Liver (tissue), 9 donors: ENCODE data around the gene KCNJ5. TPM values are rescaled to one million over a fixed set of nuclear protein-coding genes. Genes with fewer than 3 reads are reported as not detected.

Source experiments
- DNase-seq: peaks from one replicate; pipeline ENCODE4 v3.0.0-alpha.2; 2017; ENCODE audit warnings: low spot score
- H3K27ac ChIP-seq, 2 donors: one replicate each; pipeline ENCODE4 v1.7.0; 2013; ENCODE audit warnings: inconsistent platforms in 2 of 2, low read length in 2 of 2, control low read depth in 1 of 2, low read depth in 1 of 2, mild to moderate bottlenecking in 1 of 2
- H3K27me3 ChIP-seq, 4 donors: one replicate each; pipeline versions ENCODE4 v1.6.1 to v1.7.0; 2013; ENCODE audit warnings: low read length in 3 of 4, inconsistent platforms in 1 of 4, mild to moderate bottlenecking in 1 of 4, moderate library complexity in 1 of 4; ENCODE audit not compliant: control insufficient read depth in 4 of 4, insufficient read depth in 4 of 4
- H3K36me3 ChIP-seq, 4 donors: one replicate each; pipeline versions ENCODE4 v1.6.1 to v1.7.0; 2013; ENCODE audit warnings: low read length in 3 of 4, mild to moderate bottlenecking in 3 of 4, low read depth in 1 of 4, moderate library complexity in 1 of 4; ENCODE audit not compliant: control insufficient read depth in 4 of 4, insufficient read depth in 3 of 4
- H3K4me1 ChIP-seq, 4 donors: one replicate each; pipeline versions ENCODE4 v1.6.1 to v1.7.0; 2013; ENCODE audit warnings: low read length in 3 of 4, mild to moderate bottlenecking in 3 of 4, moderate library complexity in 1 of 4; ENCODE audit not compliant: control insufficient read depth in 4 of 4, insufficient read depth in 4 of 4
- H3K4me3 ChIP-seq, 3 donors: one replicate each; pipeline versions ENCODE4 v1.6.1 to v1.7.0; 2013; ENCODE audit warnings: low read length in 3 of 3, control low read depth in 1 of 3, low read depth in 1 of 3, mild to moderate bottlenecking in 1 of 3
- H3K9ac ChIP-seq, 2 donors: one replicate each; pipeline ENCODE4 v1.7.0; 2013; ENCODE audit warnings: low read length in 2 of 2, mild to moderate bottlenecking in 2 of 2, moderate library complexity in 2 of 2, control low read depth in 1 of 2, low read depth in 1 of 2
- H3K9me3 ChIP-seq, 4 donors: one replicate each; pipeline versions ENCODE4 v1.6.1 to v1.7.0; 2013; ENCODE audit warnings: low read length in 3 of 4; ENCODE audit not compliant: control insufficient read depth in 4 of 4
- EGR1 ChIP-seq, 2 donors: IDR thresholded peaks; 2 replicates each; pipeline ENCODE4 v1.6.1; 2016 to 2018; ENCODE audit warnings: antibody characterized with exemption in 2 of 2, low read depth in 2 of 2
- FOXA1 ChIP-seq: IDR thresholded peaks from 2 replicates; pipeline ENCODE4 v1.6.1; 2016; ENCODE audit warnings: antibody characterized with exemption
- FOXA2 ChIP-seq: IDR thresholded peaks from 2 replicates; pipeline ENCODE4 v1.6.1; 2016; ENCODE audit warnings: antibody characterized with exemption
- GABPA ChIP-seq, 2 donors: IDR thresholded peaks in 1 of 2; conservative IDR thresholded peaks in 1 of 2; 2 replicates each; pipeline ENCODE4 v1.6.1; 2016; ENCODE audit warnings: antibody characterized with exemption in 2 of 2, mild to moderate bottlenecking in 1 of 2, moderate library complexity in 1 of 2
- HNF4A ChIP-seq, 2 donors: conservative IDR thresholded peaks; 2 replicates each; pipeline ENCODE4 v1.6.1; 2016; ENCODE audit warnings: antibody characterized with exemption in 2 of 2, mild to moderate bottlenecking in 2 of 2
- HNF4G ChIP-seq: IDR thresholded peaks from 2 replicates; pipeline ENCODE4 v1.6.1; 2016; ENCODE audit warnings: antibody characterized with exemption
- JUND ChIP-seq, 2 donors: IDR thresholded peaks; 2 replicates each; pipeline ENCODE4 v1.6.1; 2016; ENCODE audit warnings: antibody characterized with exemption in 2 of 2
- NR2F2 ChIP-seq: IDR thresholded peaks from 2 replicates; pipeline ENCODE4 v1.6.1; 2016; ENCODE audit warnings: antibody characterized with exemption
- RAD21 ChIP-seq, 2 donors: IDR thresholded peaks; 2 replicates each; pipeline ENCODE4 v1.6.1; 2016; ENCODE audit warnings: antibody characterized with exemption in 2 of 2, mild to moderate bottlenecking in 2 of 2
- RXRA ChIP-seq, 2 donors: IDR thresholded peaks; 2 replicates each; pipeline ENCODE4 v1.6.1; 2017 to 2018; ENCODE audit warnings: antibody characterized with exemption in 2 of 2, mild to moderate bottlenecking in 1 of 2
- SP1 ChIP-seq: IDR thresholded peaks from 2 replicates; pipeline ENCODE4 v1.6.1; 2018; ENCODE audit warnings: antibody characterized with exemption, mild to moderate bottlenecking
- TAF1 ChIP-seq: conservative IDR thresholded peaks from 2 replicates; pipeline ENCODE4 v1.6.1; 2016; ENCODE audit warnings: antibody characterized with exemption, mild to moderate bottlenecking
- YY1 ChIP-seq: IDR thresholded peaks from 2 replicates; pipeline ENCODE4 v1.6.1; 2016; ENCODE audit warnings: antibody characterized with exemption, mild to moderate bottlenecking
- WGBS: extraction: QIAGEN DNeasy Blood & Tissue Kit; methylation state at CpG from one replicate; pipeline ENCODE4 v1.1.7; 2013; 5-methylcytosine and 5-hydroxymethylcytosine counted together
- polyA plus RNA-seq, 2 donors: library from polyadenylated mRNA; stranded (reverse) in 1 of 2; unstranded in 1 of 2; fragments of 200-250 nt in 1 of 2; fragments of >200 nt in 1 of 2; fragmentation: Nextera tagmentation in 1 of 2; extraction: Ambion mirVana in 1 of 2; gene quantifications; one replicate each; pipeline versions ENCODE4 v1.2.1 to v1.2.3, GENCODE V29; 2013 to 2015
- total RNA-seq, 2 donors: library from RNA; depleted of rRNA; stranded (reverse); fragments of >200 nt; gene quantifications; one replicate each; pipeline ENCODE4 v1.2.3, GENCODE V29; 2014
- TF ChIP-seq, protein P1 (sequence below): IDR thresholded peaks from 2 replicates; pipeline ENCODE4 v1.6.1; 2016; ENCODE audit warnings: antibody characterized with exemption
- TF ChIP-seq, protein P2 (sequence below): fragments of 150-350 bp; IDR thresholded peaks from 2 replicates; pipeline ENCODE4 v1.5.1; 2017; ENCODE audit warnings: improper control_type of control experiment, low read depth, low read length; ENCODE audit not compliant: missing input control
- TF ChIP-seq, protein P3 (sequence below): IDR thresholded peaks from 2 replicates; pipeline ENCODE4 v1.6.1; 2016; ENCODE audit warnings: antibody characterized with exemption
- TF ChIP-seq, protein P4 (sequence below): IDR thresholded peaks from 2 replicates; pipeline ENCODE4 v1.6.1; 2016; ENCODE audit warnings: antibody characterized with exemption
- TF ChIP-seq, protein P5 (sequence below): IDR thresholded peaks from 2 replicates; pipeline ENCODE4 v1.6.1; 2016; ENCODE audit warnings: antibody characterized with exemption, mild to moderate bottlenecking
- donor health status: healthy.
- donor health status: healthy.
- donor health status: healthy.
- donor health status: healthy.
- donor health status: healthy.

The KCNJ5 gene
- total and polyA plus RNA-seq, 4 donors, result 0.04 to 0.08 (median 0.06) TPM

DNA sequence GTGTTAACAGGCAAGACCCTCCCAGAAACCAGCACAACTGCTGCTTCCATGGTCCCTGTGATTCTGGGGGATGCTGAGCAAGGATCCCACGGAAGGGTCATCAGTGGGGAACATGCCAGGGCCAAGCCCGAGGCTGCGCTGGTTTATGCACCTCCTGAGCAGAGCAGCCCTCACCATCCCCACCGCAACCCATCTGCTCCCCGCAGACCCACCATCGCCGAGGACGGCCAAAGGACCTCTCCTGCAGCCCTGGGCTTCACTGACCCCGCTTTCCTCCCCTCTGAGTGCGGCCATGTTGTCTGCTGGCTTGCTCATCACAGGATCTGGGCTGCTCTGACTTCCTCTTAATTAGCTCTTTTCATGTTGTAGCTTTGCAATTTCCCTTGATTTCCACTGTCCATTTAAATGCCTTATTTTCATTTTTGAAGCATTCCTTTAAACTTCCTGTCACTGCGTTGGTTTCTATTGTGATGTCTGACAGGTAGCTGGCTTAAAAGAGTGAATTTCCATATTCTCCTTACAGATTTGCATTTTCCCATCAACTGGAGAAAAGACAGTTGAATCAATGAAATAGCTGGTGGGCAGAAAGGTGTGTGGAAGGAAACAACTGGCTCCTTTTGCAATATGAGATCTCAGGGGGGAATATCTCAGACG, 36.7 kb downstream of the KCNJ5 start:
- Histone ChIP-seq H3K9ac (no peak overlapping the region), H3K27ac (no peak overlapping the region), H3K36me3 (no peaks in the 10 kb centered on the region), H3K27me3 (peaks cover 0 to 2% (median 1%) of the 10 kb centered on the region in 4 donors), H3K4me1 (no peaks in the 10 kb centered on the region), H3K4me3 (no peak overlapping the region), H3K9me3 (no peaks in the 10 kb centered on the region)
- no peak for DNase-seq
- WGBS, result 73% methylated on average over 12 of the region's 12 CpGs
- no peak for TF ChIP-seq NR2F2
- TF ChIP-seq, protein P1, sequence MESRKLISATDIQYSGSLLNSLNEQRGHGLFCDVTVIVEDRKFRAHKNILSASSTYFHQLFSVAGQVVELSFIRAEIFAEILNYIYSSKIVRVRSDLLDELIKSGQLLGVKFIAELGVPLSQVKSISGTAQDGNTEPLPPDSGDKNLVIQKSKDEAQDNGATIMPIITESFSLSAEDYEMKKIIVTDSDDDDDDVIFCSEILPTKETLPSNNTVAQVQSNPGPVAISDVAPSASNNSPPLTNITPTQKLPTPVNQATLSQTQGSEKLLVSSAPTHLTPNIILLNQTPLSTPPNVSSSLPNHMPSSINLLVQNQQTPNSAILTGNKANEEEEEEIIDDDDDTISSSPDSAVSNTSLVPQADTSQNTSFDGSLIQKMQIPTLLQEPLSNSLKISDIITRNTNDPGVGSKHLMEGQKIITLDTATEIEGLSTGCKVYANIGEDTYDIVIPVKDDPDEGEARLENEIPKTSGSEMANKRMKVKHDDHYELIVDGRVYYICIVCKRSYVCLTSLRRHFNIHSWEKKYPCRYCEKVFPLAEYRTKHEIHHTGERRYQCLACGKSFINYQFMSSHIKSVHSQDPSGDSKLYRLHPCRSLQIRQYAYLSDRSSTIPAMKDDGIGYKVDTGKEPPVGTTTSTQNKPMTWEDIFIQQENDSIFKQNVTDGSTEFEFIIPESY, result no peak
- TF ChIP-seq FOXA1, result no peak
- TF ChIP-seq YY1, result no peak
- TF ChIP-seq JUND (IDR thresholded peaks at IDR 0.05), result no peak
- TF ChIP-seq, protein P2, sequence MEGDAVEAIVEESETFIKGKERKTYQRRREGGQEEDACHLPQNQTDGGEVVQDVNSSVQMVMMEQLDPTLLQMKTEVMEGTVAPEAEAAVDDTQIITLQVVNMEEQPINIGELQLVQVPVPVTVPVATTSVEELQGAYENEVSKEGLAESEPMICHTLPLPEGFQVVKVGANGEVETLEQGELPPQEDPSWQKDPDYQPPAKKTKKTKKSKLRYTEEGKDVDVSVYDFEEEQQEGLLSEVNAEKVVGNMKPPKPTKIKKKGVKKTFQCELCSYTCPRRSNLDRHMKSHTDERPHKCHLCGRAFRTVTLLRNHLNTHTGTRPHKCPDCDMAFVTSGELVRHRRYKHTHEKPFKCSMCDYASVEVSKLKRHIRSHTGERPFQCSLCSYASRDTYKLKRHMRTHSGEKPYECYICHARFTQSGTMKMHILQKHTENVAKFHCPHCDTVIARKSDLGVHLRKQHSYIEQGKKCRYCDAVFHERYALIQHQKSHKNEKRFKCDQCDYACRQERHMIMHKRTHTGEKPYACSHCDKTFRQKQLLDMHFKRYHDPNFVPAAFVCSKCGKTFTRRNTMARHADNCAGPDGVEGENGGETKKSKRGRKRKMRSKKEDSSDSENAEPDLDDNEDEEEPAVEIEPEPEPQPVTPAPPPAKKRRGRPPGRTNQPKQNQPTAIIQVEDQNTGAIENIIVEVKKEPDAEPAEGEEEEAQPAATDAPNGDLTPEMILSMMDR, result no peak
- TF ChIP-seq, protein P3, sequence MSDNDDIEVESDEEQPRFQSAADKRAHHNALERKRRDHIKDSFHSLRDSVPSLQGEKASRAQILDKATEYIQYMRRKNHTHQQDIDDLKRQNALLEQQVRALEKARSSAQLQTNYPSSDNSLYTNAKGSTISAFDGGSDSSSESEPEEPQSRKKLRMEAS, result no peak
- TF ChIP-seq RAD21 (IDR thresholded peaks at IDR 0.05), result no peak
- TF ChIP-seq SP1, result no peak
- no peak for TF ChIP-seq TAF1
- no peak for TF ChIP-seq GABPA (IDR thresholded peaks at IDR 0.05 in 1 of 2, conservative IDR thresholded peaks at IDR 0.05 in 1 of 2)
- no peak for TF ChIP-seq HNF4A (conservative IDR thresholded peaks at IDR 0.05)
- TF ChIP-seq FOXA2, result no peak
- TF ChIP-seq HNF4G, result no peak
- TF ChIP-seq, protein P4, sequence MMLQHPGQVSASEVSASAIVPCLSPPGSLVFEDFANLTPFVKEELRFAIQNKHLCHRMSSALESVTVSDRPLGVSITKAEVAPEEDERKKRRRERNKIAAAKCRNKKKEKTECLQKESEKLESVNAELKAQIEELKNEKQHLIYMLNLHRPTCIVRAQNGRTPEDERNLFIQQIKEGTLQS, result no peak

DNA sequence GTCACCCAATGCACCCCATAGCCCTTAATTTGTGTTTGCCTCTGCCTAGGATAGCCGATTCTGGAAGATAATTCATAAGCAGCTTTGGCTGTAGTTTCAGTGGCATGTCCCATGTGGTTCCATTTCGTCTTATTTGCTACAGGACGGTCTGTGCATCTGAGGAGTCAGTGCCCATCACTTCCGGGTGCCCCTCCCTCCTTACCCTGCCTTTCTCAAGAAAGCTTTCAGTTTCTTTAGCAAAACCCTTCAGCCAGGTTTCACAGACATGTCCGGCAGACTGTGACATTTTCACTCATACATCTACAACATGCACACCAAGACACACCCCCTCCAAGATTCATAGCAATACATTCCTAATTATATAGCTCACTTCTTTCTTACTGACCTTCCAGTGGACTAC, 37.2 kb downstream of the KCNJ5 start:
- Histone ChIP-seq H3K9me3 (no peaks in the 10 kb centered on the region), H3K27ac (no peak overlapping the region), H3K4me1 (no peaks in the 10 kb centered on the region), H3K36me3 (no peaks in the 10 kb centered on the region), H3K4me3 (no peak overlapping the region), H3K9ac (no peak overlapping the region), H3K27me3 (peaks cover 0 to 2% (median 1%) of the 10 kb centered on the region in 4 donors)
- no peak for DNase-seq
- WGBS, result 74% methylated on average over 5 of the region's 5 CpGs
- no peak for TF ChIP-seq TAF1
- TF ChIP-seq YY1, result no peak
- TF ChIP-seq JUND (IDR thresholded peaks at IDR 0.05), result no peak
- TF ChIP-seq SP1, result no peak
- no peak for TF ChIP-seq HNF4G
- no peak for TF ChIP-seq EGR1 (IDR thresholded peaks at IDR 0.05; ENCODE audit: low read depth in 2 of 2)
- no peak for TF ChIP-seq FOXA1
- no peak for TF ChIP-seq NR2F2
- TF ChIP-seq, protein P3, result no peak
- TF ChIP-seq RAD21 (IDR thresholded peaks at IDR 0.05), result no peak
- TF ChIP-seq, protein P4, result no peak
- TF ChIP-seq, protein P2, result no peak
- TF ChIP-seq, protein P5, sequence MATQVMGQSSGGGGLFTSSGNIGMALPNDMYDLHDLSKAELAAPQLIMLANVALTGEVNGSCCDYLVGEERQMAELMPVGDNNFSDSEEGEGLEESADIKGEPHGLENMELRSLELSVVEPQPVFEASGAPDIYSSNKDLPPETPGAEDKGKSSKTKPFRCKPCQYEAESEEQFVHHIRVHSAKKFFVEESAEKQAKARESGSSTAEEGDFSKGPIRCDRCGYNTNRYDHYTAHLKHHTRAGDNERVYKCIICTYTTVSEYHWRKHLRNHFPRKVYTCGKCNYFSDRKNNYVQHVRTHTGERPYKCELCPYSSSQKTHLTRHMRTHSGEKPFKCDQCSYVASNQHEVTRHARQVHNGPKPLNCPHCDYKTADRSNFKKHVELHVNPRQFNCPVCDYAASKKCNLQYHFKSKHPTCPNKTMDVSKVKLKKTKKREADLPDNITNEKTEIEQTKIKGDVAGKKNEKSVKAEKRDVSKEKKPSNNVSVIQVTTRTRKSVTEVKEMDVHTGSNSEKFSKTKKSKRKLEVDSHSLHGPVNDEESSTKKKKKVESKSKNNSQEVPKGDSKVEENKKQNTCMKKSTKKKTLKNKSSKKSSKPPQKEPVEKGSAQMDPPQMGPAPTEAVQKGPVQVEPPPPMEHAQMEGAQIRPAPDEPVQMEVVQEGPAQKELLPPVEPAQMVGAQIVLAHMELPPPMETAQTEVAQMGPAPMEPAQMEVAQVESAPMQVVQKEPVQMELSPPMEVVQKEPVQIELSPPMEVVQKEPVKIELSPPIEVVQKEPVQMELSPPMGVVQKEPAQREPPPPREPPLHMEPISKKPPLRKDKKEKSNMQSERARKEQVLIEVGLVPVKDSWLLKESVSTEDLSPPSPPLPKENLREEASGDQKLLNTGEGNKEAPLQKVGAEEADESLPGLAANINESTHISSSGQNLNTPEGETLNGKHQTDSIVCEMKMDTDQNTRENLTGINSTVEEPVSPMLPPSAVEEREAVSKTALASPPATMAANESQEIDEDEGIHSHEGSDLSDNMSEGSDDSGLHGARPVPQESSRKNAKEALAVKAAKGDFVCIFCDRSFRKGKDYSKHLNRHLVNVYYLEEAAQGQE, result no peak
- no peak for TF ChIP-seq GABPA (IDR thresholded peaks at IDR 0.05 in 1 of 2, conservative IDR thresholded peaks at IDR 0.05 in 1 of 2)
- TF ChIP-seq RXRA (IDR thresholded peaks at IDR 0.05), result no peak
